Mesendoderm (in vitro differentiated cells): ENCODE measurements around the gene TBXA2R.
"Not testable (repeated sequence)": the region's sequence is repeated elsewhere in the genome, so short reads cannot be mapped to it uniquely, and the experiment has no call there.

Experiments used
- DNase-seq: peaks from one replicate; pipeline ENCODE4 v3.0.0; 2013
- H2AK5ac ChIP-seq: 2 replicates; pipeline ENCODE4 v1.6.1; 2013; ENCODE audit warnings: low read length, inconsistent platforms
- H2BK120ac ChIP-seq: 2 replicates; pipeline ENCODE4 v1.6.1; 2013; ENCODE audit warnings: low read depth, mild to moderate bottlenecking, low read length, moderate library complexity, mixed read lengths
- H2BK15ac ChIP-seq: replicated peaks from 2 replicates; pipeline ENCODE4 v1.6.1; 2013; ENCODE audit warnings: low read depth, mild to moderate bottlenecking, moderate library complexity
- H2BK5ac ChIP-seq: 2 replicates; pipeline ENCODE4 v1.6.1; 2013; ENCODE audit warnings: low read length, inconsistent platforms
- H3K18ac ChIP-seq: 2 replicates; pipeline ENCODE4 v1.6.1; 2013; ENCODE audit warnings: mild to moderate bottlenecking, low read length, mixed read lengths
- H3K23ac ChIP-seq: one replicate; pipeline ENCODE4 v1.6.1; 2013; ENCODE audit warnings: low read length
- H3K27ac ChIP-seq: 2 replicates; pipeline ENCODE4 v1.5.1; 2013; ENCODE audit warnings: low read depth, mild to moderate bottlenecking, inconsistent platforms, low read length, moderate library complexity
- H3K27me3 ChIP-seq: 2 replicates; pipeline ENCODE4 v1.6.1; 2013; ENCODE audit warnings: low read length, control low read depth, mild to moderate bottlenecking, inconsistent platforms; ENCODE audit not compliant: insufficient read depth, poor library complexity
- H3K36me3 ChIP-seq: 2 replicates; pipeline ENCODE4 v1.6.1; 2013; ENCODE audit warnings: low read length, inconsistent platforms; ENCODE audit not compliant: control insufficient read depth, insufficient read depth
- H3K4ac ChIP-seq: one replicate; pipeline ENCODE4 v1.6.1; 2013; ENCODE audit warnings: low read depth, mild to moderate bottlenecking, low read length, moderate library complexity
- H3K4me1 ChIP-seq: 2 replicates; pipeline ENCODE4 v1.6.1; 2013; ENCODE audit warnings: low read depth, low read length, inconsistent platforms; ENCODE audit not compliant: control insufficient read depth
- H3K4me2 ChIP-seq: 2 replicates; pipeline ENCODE4 v1.6.1; 2013; ENCODE audit warnings: low read length
- H3K4me3 ChIP-seq: 2 replicates; pipeline ENCODE4 v1.5.1; 2013; ENCODE audit warnings: mild to moderate bottlenecking, low read length
- H3K56ac ChIP-seq: one replicate; pipeline ENCODE4 v1.6.1; 2013; ENCODE audit warnings: low read length
- H3K79me1 ChIP-seq: 2 replicates; pipeline ENCODE4 v1.6.1; 2013; ENCODE audit warnings: low read length, inconsistent platforms
- H3K79me2 ChIP-seq: 2 replicates; pipeline ENCODE4 v1.6.1; 2013; ENCODE audit warnings: mild to moderate bottlenecking, low read length; ENCODE audit not compliant: control insufficient read depth, insufficient read depth
- H3K9ac ChIP-seq: 2 replicates; pipeline ENCODE4 v1.6.1; 2013; ENCODE audit warnings: low read length, inconsistent platforms
- H4K5ac ChIP-seq: one replicate; pipeline ENCODE4 v1.6.1; 2013; ENCODE audit warnings: low read length
- H4K8ac ChIP-seq: one replicate; pipeline ENCODE4 v1.6.1; 2013; ENCODE audit warnings: low read depth, mild to moderate bottlenecking, control low read depth, low read length, moderate library complexity
- WGBS: extraction: QIAGEN DNeasy Blood & Tissue Kit; methylation state at CpG from one replicate; pipeline ENCODE4 v1.1.7; 2013; ENCODE audit warnings: low lambda C conversion rate, missing lambda C conversion rate; ENCODE audit not compliant: insufficient coverage; ENCODE audit errors: extremely low coverage; 5-methylcytosine and 5-hydroxymethylcytosine counted together

The TBXA2R gene

GRCh38 chr19:3589439-3589838, 17.2 kb downstream of the TBXA2R start:
- Histone ChIP-seq H3K79me1 (no peaks in the 10 kb centered on the region), H3K4me3 (no peak overlapping the region), H2BK15ac (no peak overlapping the region), H3K4ac (no peak overlapping the region), H3K36me3 (no peaks in the 10 kb centered on the region), H3K4me1 (no peaks in the 10 kb centered on the region), H3K18ac (no peak overlapping the region), H3K4me2 (no peak overlapping the region), H4K5ac (no peak overlapping the region), H2AK5ac (no peak overlapping the region), H3K27ac (no peak overlapping the region), H2BK5ac (no peak overlapping the region), H3K23ac (no peak overlapping the region), H4K8ac (no peak overlapping the region), H3K79me2 (no peaks in the 10 kb centered on the region), H2BK120ac (no peak overlapping the region), H3K9ac (no peak overlapping the region), H3K56ac (no peak overlapping the region), H3K27me3 (peaks cover 5% of the 10 kb centered on the region)
- DNase-seq, result no peak
- no CpG with 5 or more reads among the region's 11 CpGs for WGBS

DNA sequence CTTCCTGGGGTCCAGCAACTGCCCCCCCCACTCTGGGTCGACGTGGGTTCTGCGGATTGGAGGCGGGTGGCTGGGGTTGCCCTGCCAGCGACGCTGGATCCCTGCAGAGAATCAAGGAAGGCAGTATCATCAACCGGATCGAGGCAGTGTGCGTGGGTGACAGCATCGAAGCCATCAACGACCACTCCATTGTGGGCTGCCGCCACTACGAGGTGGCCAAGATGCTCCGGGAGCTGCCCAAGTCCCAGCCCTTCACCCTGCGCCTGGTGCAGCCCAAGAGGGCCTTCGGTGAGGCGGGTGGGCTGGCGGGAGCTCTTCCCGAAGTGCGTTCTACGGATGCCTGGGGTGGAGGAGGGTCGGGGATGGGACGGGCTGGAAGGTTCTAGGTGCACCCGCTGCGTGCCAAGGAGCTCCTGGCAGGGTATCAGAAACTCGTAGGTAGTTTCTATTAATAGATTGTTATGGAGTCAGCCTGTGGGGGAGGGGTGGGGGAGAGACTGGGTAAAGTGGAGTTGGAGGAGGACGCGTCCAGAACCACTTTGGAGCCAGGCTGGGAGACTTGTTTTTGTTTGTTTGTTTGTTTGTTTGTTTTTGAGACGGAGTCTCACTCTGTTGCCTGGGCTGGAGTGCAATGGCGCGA, 19.8 kb downstream of the TBXA2R start:
- H3K27me3 ChIP-seq, result peaks cover 5% of the 10 kb centered on the region
- no peak overlapping the region for H2BK5ac ChIP-seq
- H2AK5ac ChIP-seq, result no peak overlapping the region
- H3K36me3 ChIP-seq, result no peaks in the 10 kb centered on the region
- no peak overlapping the region for H3K4ac ChIP-seq
- H3K9ac ChIP-seq, result no peak overlapping the region
- H2BK120ac ChIP-seq, result no peak overlapping the region
- no peak overlapping the region for H3K4me2 ChIP-seq
- no peak overlapping the region for H4K8ac ChIP-seq
- no peaks in the 10 kb centered on the region for H3K4me1 ChIP-seq
- no peak overlapping the region for H3K27ac ChIP-seq
- H3K79me2 ChIP-seq, result no peaks in the 10 kb centered on the region
- no peak overlapping the region for H3K18ac ChIP-seq
- H3K56ac ChIP-seq, result no peak overlapping the region
- no peak for DNase-seq
- no peak overlapping the region for H2BK15ac ChIP-seq
- no peak overlapping the region for H3K4me3 ChIP-seq
- WGBS, result no CpG with 5 or more reads among the region's 31 CpGs
- H3K23ac ChIP-seq, result no peak overlapping the region
- no peaks in the 10 kb centered on the region for H3K79me1 ChIP-seq
- no peak overlapping the region for H4K5ac ChIP-seq

DNA sequence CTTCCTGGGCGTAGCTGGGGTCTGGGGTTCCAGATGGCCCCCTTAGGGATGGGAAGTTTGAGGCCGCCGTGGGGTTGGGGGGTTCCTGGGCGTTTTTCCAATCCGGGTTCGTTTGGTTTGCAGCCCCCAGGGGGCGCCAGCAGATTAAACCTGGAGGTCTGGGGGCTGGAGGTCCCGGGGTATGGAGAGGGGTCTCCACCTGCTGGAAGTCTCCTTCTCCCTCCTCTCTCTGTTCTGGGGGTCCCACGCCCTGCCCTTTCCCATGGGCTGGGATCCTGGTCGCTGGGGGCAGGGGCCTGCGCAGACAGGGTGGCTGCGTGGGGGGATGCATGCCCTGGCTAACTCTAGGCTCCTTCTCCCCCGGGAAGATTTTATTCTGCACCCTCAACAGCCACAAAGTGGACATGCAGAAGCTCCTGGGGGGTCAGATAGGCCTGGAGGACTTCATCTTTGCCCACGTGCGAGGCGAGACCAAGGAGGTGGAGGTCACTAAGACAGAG, 20.5 kb downstream of the TBXA2R start:
- DNase-seq, result no peak
- H3K79me2 ChIP-seq, result no peaks in the 10 kb centered on the region
- H3K9ac ChIP-seq, result no peak overlapping the region
- H3K79me1 ChIP-seq, result no peaks in the 10 kb centered on the region
- no peak overlapping the region for H3K4me3 ChIP-seq
- no peak overlapping the region for H3K4me2 ChIP-seq
- H3K4ac ChIP-seq, result no peak overlapping the region
- no peak overlapping the region for H3K56ac ChIP-seq
- no peak overlapping the region for H2AK5ac ChIP-seq
- H2BK120ac ChIP-seq, result no peak overlapping the region
- H2BK5ac ChIP-seq, result no peak overlapping the region
- H3K27me3 ChIP-seq, result peaks cover 5% of the 10 kb centered on the region
- H4K5ac ChIP-seq, result no peak overlapping the region
- no peak overlapping the region for H3K23ac ChIP-seq
- no peaks in the 10 kb centered on the region for H3K36me3 ChIP-seq
- H2BK15ac ChIP-seq, result no peak overlapping the region
- no peaks in the 10 kb centered on the region for H3K4me1 ChIP-seq
- peak overlapping the region; percentile 77 for H3K18ac ChIP-seq
- no peak overlapping the region for H4K8ac ChIP-seq
- WGBS, result no CpG with 5 or more reads among the region's 16 CpGs
- no peak overlapping the region for H3K27ac ChIP-seq

DNA sequence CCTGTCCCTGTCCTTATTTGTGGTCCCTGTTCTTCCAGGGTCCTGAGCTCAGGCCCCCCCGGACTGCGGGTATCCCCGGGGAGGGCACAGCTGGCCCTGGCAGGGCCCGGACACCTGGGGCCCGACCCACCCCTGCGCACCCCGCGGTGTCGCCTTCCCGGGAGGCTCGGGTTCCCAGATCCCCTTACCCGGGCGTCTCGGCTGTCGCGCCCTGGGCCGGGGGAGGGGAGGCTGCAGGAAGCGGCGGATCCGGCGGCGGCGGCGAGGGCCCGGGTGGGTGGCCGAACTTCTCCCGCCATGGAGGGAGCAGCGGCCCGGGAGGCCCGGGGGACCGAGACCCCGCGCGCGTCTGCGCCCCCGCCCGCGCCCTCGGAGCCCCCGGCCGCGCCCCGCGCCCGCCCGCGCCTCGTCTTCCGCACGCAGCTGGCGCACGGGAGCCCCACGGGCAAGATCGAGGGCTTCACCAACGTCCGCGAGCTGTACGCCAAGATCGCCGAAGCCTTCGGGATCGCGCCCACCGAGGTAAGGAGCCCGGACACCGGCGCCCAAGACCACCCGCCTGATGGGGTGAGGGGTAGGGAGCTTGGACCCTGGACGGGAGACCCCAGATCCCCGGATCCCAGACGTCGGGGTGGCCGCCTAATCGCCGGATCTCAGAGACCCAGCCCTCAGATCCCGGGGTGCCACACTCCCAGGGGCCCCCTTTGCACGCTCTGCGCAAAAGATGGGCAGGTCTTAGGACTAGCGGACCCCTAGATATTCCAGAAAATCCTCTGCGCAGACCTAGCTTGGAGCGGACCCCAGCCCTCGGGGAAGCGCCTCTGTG, 21.2 kb downstream of the TBXA2R start, which contains the start of gene GIPC3:
Gene GIPC3 (plus strand): TSS at position 178 of the 826 bp plus-strand sequence. CDS start 120 bp downstream, at position 298.
- Histone ChIP-seq H3K56ac (peak within 1 kb of the TSS; percentile 65), H2BK15ac (no peak within 1 kb of the TSS), H3K4me3 (no peak within 1 kb of the TSS), H3K27ac (no peak within 1 kb of the TSS), H4K8ac (no peak within 1 kb of the TSS), H3K36me3 (no peaks in the 10 kb centered on the region), H3K79me2 (no peaks in the 10 kb centered on the region), H3K9ac (peak within 1 kb of the TSS; percentile 1), H2BK120ac (no peak within 1 kb of the TSS), H3K4me1 (no peaks in the 10 kb centered on the region), H3K27me3 (peaks cover 5% of the 10 kb centered on the region), H3K4me2 (no peak within 1 kb of the TSS), H4K5ac (no peak within 1 kb of the TSS), H3K4ac (no peak within 1 kb of the TSS), H2BK5ac (no peak within 1 kb of the TSS), H3K23ac (no peak within 1 kb of the TSS), H2AK5ac (no peak within 1 kb of the TSS), H3K18ac (peak within 1 kb of the TSS; percentile 77), H3K79me1 (no peaks in the 10 kb centered on the region)
- DNase-seq, result no peak
- no CpG with 5 or more reads among the region's 84 CpGs for WGBS

DNA sequence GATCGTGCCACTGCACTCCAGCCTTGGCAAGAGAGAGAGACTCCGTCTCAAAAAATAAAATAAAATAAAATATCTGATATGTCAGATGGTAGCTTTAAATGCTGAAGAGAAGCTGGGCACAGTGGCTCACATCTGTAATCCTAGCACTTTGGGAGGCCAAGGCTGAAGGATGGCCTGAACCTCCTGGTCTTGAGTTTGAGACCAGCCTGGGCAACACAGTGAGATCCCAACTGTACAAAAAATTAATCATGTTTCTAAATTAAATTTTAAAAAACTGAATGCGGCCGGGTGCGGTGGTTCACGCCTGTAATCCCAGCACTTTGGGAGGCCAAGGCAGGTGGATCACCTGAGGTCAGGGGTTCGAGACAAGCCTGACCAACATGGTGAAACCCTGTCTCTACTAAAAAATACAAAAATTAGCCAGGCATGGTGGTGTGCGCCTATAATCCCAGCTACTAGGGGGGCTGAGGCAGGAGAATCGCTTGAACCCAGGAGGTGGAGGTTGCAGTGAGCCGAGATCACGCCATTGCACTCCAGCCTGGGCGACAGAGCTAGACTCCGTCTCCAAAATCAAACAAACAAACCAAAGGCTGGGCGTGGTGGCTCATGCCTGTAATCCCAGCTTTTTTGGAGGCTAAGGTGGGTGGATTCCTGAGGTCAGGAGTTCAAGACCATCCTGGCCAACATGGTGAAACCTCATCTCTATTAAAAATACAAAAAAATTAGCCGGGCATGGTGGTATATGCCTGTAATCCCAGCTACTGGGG, 22.5 kb downstream of the TBXA2R start:
- H3K56ac ChIP-seq, H3K79me1 ChIP-seq, H2BK120ac ChIP-seq, DNase-seq, H4K5ac ChIP-seq, H2AK5ac ChIP-seq, H3K79me2 ChIP-seq, H3K9ac ChIP-seq, H3K36me3 ChIP-seq, H2BK15ac ChIP-seq, H3K4me1 ChIP-seq, H2BK5ac ChIP-seq, H4K8ac ChIP-seq, H3K18ac ChIP-seq, H3K23ac ChIP-seq, H3K27me3 ChIP-seq, H3K27ac ChIP-seq, H3K4me3 ChIP-seq, H3K4me2 ChIP-seq, H3K4ac ChIP-seq: not testable (repeated sequence)
- no CpG with 5 or more reads among the region's 15 CpGs for WGBS
